Fibroblast of lung (primary cell): ENCODE results near the gene SMPD3.

ENCODE experiments used
- EZH2 ChIP-seq: IDR thresholded peaks from 2 replicates; pipeline ENCODE4 v1.5.1; 2012; ENCODE audit warnings: low read length, control low read depth, mild to moderate bottlenecking; ENCODE audit errors: missing control alignments
- TF ChIP-seq, protein P1 (sequence below), 2 donors: IDR thresholded peaks in 1 of 2; conservative IDR thresholded peaks in 1 of 2; 1 replicate in 1 of 2; 2 replicates in 1 of 2; pipeline ENCODE4 v1.5.1; 2011 to 2012; ENCODE audit warnings: low read length in 2 of 2, control low read depth in 1 of 2, inconsistent platforms in 1 of 2, low read depth in 1 of 2, mild to moderate bottlenecking in 1 of 2

DNA sequence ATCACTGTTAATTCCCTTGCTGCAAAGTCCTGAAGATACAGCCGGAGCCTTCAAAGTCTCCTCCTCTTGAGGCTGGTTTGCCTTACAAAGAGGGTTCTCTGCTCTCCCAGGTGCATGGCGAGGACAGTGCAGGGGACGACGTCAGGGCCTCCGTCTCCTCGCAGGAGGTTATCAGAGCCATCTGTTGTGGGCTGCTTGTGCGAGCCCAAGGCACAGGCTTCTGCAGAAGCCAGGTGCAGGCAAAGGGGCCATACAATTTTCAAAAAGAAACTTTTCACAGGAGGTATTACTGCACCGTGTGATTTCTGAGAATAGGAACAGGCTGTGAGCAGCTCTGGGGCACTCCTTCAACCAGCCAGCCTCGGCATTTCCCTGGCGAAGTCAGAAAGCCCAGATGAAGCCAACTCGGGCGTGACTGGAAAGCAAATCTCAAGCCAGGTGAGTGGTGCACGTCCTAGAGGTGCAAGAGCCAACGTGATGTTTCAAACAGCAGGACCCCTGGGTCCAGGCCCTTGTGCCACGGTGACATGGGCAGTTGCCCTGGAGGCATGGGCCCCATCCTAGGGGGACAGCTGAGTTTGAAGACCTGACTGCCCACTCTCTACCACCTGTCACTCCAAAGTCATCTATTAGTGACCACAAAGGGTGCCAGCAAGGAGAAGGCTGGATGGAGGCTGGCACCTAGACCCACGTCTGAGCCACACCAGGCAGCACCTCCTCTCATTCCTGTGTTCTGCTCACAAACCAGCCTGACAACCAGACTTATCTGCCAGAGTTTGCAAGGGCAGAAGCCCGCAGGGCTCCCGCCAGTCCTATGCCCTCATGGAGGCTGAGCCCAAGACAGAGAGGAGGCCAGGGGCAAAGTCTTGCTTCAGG lies 68.6 kb downstream of the SMPD3 start:
- TF ChIP-seq, protein P1, sequence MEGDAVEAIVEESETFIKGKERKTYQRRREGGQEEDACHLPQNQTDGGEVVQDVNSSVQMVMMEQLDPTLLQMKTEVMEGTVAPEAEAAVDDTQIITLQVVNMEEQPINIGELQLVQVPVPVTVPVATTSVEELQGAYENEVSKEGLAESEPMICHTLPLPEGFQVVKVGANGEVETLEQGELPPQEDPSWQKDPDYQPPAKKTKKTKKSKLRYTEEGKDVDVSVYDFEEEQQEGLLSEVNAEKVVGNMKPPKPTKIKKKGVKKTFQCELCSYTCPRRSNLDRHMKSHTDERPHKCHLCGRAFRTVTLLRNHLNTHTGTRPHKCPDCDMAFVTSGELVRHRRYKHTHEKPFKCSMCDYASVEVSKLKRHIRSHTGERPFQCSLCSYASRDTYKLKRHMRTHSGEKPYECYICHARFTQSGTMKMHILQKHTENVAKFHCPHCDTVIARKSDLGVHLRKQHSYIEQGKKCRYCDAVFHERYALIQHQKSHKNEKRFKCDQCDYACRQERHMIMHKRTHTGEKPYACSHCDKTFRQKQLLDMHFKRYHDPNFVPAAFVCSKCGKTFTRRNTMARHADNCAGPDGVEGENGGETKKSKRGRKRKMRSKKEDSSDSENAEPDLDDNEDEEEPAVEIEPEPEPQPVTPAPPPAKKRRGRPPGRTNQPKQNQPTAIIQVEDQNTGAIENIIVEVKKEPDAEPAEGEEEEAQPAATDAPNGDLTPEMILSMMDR (conservative IDR thresholded peaks at IDR 0.05 in 1 of 2, IDR thresholded peaks at IDR 0.05 in 1 of 2; ENCODE audit: low read depth in 1 of 2, low read length in 2 of 2): no peak
- no peak for TF ChIP-seq EZH2
